ENCODE data around the gene GAS6.
"Not testable (repeated sequence)": the region's sequence is repeated elsewhere in the genome, so short reads cannot be mapped to it uniquely, and the experiment has no call there.

Gene GAS6

GRCh38 chr13:113837560-113838355 lies 26.1 kb downstream of the GAS6 start:
- peak; percentile 68 for FAIRE-seq

- no peak for FAIRE-seq
Observed at GRCh38 chr13:113836768-113837559, 26.9 kb downstream of the GAS6 start.

GRCh38 chr13:113835461-113836270 lies 28.2 kb downstream of the GAS6 start:
- FAIRE-seq, result no peak

GRCh38 chr13:113834496-113835200 lies 29.2 kb downstream of the GAS6 start:
- no peak for FAIRE-seq

- FAIRE-seq, result not testable (repeated sequence)
Observed at GRCh38 chr13:113834006-113834405, 29.9 kb downstream of the GAS6 start.

- no peak for FAIRE-seq
Observed at GRCh38 chr13:113833111-113833830, 30.6 kb downstream of the GAS6 start.

GRCh38 chr13:113832631-113833030 lies 31.2 kb downstream of the GAS6 start:
- no peak for FAIRE-seq

GRCh38 chr13:113832205-113832604 lies 31.7 kb downstream of the GAS6 start:
- no peak for FAIRE-seq

- FAIRE-seq, result no peak
Observed at GRCh38 chr13:113831061-113831460, 32.8 kb downstream of the GAS6 start.

- not testable (repeated sequence) for FAIRE-seq
Observed at GRCh38 chr13:113830426-113830950, 33.4 kb downstream of the GAS6 start.

- no peak for FAIRE-seq
Observed at GRCh38 chr13:113828282-113828825, 35.5 kb downstream of the GAS6 start.

- no peak for FAIRE-seq
Observed at GRCh38 chr13:113827021-113827420, 36.9 kb downstream of the GAS6 start.

GRCh38 chr13:113826446-113826845 lies 37.4 kb downstream of the GAS6 start:
- not testable (repeated sequence) for FAIRE-seq

- FAIRE-seq, result no peak
Observed at GRCh38 chr13:113825841-113826240, 38.0 kb downstream of the GAS6 start.

- FAIRE-seq, result no peak
Observed at GRCh38 chr13:113823771-113824170, 40.1 kb downstream of the GAS6 start.

- no peak for FAIRE-seq
Observed at GRCh38 chr13:113822956-113823744, 40.7 kb downstream of the GAS6 start.

GRCh38 chr13:113822266-113822665 lies 41.6 kb downstream of the GAS6 start:
- no peak for FAIRE-seq

- no peak for FAIRE-seq
Observed at GRCh38 chr13:113821847-113822246, 42.0 kb downstream of the GAS6 start.

- FAIRE-seq, result peak; percentile 63
Observed at GRCh38 chr13:113820813-113821651, 42.8 kb downstream of the GAS6 start.
